ENCODE results near the gene CPED1.

Gene CPED1

GRCh38 chr7:121259826-121260225, 271.3 kb downstream of the CPED1 start:
- DNase-seq (ENCODE audit: low spot score): no peak

GRCh38 chr7:121261207-121261884, 272.8 kb downstream of the CPED1 start:
- DNase-seq (ENCODE audit: low spot score): no peak

GRCh38 chr7:121262221-121262620, 273.7 kb downstream of the CPED1 start:
- peak; percentile 8 for DNase-seq (ENCODE audit: low spot score)

GRCh38 chr7:121262969-121263368, 274.5 kb downstream of the CPED1 start:
- no peak for DNase-seq (ENCODE audit: low spot score)

GRCh38 chr7:121266307-121266894, 277.9 kb downstream of the CPED1 start:
- DNase-seq (ENCODE audit: low spot score): no peak

- DNase-seq (ENCODE audit: low spot score): no peak
Measured at GRCh38 chr7:121267612-121268011, 279.1 kb downstream of the CPED1 start.

- no peak for DNase-seq (ENCODE audit: low spot score)
Measured at GRCh38 chr7:121269798-121270197, 281.3 kb downstream of the CPED1 start.

GRCh38 chr7:121271098-121271497, 282.6 kb downstream of the CPED1 start:
- no peak for DNase-seq (ENCODE audit: low spot score)

- DNase-seq (ENCODE audit: low spot score): no peak
Measured at GRCh38 chr7:121271916-121272315, 283.4 kb downstream of the CPED1 start.

GRCh38 chr7:121272676-121273075, 284.2 kb downstream of the CPED1 start:
- no peak for DNase-seq (ENCODE audit: low spot score)

- peak; percentile 6 for DNase-seq (ENCODE audit: low spot score)
Measured at GRCh38 chr7:121273467-121274167, 285.1 kb downstream of the CPED1 start.

- no peak for DNase-seq (ENCODE audit: low spot score)
Measured at GRCh38 chr7:121274467-121274866, 286.0 kb downstream of the CPED1 start.

- no peak for DNase-seq (ENCODE audit: low spot score)
Measured at GRCh38 chr7:121275204-121275603, 286.7 kb downstream of the CPED1 start.

GRCh38 chr7:121276313-121276712, 287.8 kb downstream of the CPED1 start:
- no peak for DNase-seq (ENCODE audit: low spot score)

GRCh38 chr7:121278120-121279021, 289.9 kb downstream of the CPED1 start:
- DNase-seq (ENCODE audit: low spot score): peak; percentile 32

- no peak for DNase-seq (ENCODE audit: low spot score)
Measured at GRCh38 chr7:121279060-121279620, 290.6 kb downstream of the CPED1 start.

- no peak for DNase-seq (ENCODE audit: low spot score)
Measured at GRCh38 chr7:121279822-121280221, 291.3 kb downstream of the CPED1 start.

GRCh38 chr7:121280656-121281055, 292.1 kb downstream of the CPED1 start:
- no peak for DNase-seq (ENCODE audit: low spot score)

- no peak for DNase-seq (ENCODE audit: low spot score)
Measured at GRCh38 chr7:121282129-121282528, 293.6 kb downstream of the CPED1 start.

- no peak for DNase-seq (ENCODE audit: low spot score)
Measured at GRCh38 chr7:121285066-121285667, 296.7 kb downstream of the CPED1 start.

- DNase-seq (ENCODE audit: low spot score): no peak
Measured at GRCh38 chr7:121286186-121286585, 297.7 kb downstream of the CPED1 start.

Data from AG08396 (cell line).